8988T (cell line): ENCODE measurements around the gene SENP3.
A peak's percentile ranks its signal among the peaks of the same experiment; 100 is the strongest.

Experiments
- DNase-seq: peaks from one replicate; pipeline ENCODE4 v3.0.0; 2011

SENP3 gene

DNA sequence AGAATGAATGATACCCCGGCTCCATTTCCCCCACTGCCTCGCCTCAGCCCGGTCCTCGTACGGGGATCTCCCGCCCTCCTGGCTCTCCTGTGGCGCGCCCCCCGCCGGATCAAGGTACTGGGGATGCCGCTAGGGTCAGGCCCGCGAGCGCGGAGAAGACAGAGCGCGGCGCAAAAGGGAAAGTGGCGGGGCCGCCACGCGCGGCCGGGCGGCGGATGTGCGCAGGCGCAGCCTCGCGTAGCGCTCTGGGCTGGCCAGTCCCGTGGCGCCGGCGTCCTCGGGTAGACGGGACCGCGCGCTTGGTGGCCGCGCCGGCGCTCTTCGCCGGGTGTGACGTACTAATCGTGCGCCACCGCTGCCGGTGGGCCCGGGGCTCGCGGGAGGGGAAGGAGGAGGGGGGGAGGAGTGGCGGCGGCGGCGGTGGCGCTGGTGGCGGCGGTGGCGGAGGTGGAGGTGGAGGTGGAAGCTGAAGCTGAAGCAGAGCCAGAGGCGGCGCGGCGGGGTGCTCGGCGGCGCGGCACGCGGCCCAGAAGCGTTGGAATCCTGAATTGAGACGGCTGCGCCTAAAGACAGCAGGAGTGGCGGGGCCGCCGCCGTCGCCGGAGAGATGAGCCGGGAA lies at the start of gene SENP3:
SENP3 (plus strand) TSS at position 331 of the 619 bp plus-strand sequence. CDS start 1,158 bp downstream, outside the sequence.
- DNase-seq: peak; percentile 95

DNA sequence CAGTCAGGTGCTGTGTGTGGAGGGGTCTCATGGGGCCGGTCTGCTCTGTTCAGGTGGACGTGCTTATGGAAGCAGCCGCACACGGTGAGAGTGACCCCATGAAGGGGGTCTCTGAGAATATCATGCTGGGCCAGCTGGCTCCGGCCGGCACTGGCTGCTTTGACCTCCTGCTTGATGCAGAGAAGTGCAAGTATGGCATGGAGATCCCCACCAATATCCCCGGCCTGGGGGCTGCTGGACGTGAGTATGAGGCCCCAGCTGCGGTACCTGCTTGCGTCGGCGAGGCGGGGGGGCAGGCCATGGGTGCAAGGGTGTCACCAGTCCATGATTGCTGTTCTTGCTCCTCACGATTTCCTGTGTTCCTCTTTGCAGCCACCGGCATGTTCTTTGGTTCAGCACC lies 49.6 kb upstream of the SENP3 start:
- no peak for DNase-seq

DNA sequence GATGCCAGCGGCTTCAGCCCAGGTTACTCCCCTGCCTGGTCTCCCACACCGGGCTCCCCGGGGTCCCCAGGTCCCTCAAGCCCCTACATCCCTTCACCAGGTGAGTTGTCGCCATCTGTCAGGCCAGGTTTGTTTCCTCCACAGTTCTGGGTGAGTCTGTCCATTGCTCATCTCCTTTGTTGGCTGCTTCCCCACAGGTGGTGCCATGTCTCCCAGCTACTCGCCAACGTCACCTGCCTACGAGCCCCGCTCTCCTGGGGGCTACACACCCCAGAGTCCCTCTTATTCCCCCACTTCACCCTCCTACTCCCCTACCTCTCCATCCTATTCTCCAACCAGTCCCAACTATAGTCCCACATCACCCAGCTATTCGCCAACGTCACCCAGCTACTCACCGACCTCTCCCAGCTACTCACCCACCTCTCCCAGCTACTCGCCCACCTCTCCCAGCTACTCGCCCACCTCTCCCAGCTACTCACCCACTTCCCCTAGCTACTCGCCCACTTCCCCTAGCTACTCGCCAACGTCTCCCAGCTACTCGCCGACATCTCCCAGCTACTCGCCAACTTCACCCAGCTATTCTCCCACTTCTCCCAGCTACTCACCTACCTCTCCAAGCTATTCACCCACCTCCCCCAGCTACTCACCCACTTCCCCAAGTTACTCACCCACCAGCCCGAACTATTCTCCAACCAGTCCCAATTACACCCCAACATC lies 48.7 kb upstream of the SENP3 start:
- DNase-seq: no peak

DNA sequence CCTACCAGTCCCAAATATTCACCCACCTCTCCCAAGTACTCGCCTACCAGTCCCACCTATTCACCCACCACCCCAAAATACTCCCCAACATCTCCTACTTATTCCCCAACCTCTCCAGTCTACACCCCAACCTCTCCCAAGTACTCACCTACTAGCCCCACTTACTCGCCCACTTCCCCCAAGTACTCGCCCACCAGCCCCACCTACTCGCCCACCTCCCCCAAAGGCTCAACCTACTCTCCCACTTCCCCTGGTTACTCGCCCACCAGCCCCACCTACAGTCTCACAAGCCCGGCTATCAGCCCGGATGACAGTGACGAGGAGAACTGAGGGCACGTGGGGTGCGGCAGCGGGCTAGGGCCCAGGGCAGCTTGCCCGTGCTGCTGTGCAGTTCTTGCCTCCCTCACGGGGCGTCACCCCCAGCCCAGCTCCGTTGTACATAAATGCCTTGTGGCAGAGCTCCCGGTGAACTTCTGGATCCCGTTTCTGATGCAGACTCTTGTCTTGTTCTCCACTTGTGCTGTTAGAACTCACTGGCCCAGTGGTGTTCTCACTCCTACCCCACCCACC lies 47.8 kb upstream of the SENP3 start:
- no peak for DNase-seq

DNA sequence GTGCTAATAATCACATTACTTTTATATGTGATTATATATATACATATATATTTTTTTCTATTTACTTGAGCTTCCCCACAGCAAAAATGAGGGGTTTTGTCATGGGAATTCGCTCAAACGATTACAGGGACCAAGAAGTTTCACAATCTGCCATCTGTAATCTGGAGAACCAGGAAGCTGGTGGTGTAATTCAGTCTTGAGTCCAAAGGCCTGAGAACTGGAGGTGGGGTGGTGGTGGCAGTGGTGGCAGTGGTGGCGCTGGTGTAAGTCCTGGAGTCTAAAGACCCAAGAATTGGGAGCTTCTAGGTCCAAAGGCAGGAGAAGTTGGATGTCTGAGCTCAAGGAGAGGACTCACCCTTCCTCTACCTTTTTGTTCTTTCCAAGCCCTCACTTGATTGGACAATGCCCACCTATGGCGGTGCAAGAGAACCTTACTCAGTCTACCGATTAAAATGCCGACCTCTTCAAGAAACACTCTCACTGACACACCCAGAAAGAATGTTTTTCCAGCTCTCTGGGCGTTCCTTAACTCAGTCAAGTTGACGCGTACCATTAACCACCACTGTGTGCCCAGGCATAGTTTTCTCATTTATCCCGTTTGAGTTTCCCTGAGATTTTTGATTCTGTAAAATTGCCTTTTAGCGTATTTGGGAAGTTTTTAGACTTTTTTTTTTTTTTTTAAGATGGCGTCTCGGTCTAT lies 45.7 kb upstream of the SENP3 start:
- no peak for DNase-seq

DNA sequence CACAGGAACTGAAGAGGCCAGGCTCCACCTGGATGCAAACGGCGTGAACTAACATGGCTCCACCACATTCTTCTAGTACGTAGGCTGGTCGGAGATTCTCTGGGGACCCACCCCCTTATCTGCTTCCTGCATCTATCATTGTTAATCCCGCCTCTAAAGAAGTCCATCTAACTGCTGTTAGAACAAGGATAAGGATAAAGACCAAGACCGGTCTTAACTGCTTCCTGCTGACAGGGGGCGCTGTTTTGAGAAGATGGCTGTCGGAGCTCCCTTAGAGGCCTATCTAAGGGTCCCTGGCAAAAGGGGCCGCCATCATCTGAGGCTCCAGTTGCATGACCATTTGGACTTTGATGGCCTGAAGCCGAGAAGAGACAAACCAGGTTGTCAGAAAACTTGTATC lies 38.7 kb upstream of the SENP3 start:
- no peak for DNase-seq

DNA sequence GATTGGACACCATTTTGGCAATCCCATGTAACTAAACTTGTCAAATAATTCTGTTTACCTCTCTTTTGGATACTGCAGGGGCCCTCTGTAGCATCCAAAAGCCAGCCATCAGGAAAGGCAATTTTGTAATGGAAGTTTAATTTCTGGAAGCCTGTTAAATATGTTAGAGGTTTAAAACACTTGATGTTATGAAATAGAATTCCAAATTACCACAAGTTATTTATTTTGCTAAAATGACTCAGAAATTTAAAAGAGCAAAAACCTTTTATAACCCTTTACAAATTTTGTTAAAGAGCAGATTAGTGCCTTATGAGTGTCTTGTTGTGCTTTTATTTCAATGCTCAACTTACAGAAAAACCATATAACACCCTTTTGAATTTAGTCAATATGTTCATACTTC lies 32.9 kb upstream of the SENP3 start:
- DNase-seq: no peak

DNA sequence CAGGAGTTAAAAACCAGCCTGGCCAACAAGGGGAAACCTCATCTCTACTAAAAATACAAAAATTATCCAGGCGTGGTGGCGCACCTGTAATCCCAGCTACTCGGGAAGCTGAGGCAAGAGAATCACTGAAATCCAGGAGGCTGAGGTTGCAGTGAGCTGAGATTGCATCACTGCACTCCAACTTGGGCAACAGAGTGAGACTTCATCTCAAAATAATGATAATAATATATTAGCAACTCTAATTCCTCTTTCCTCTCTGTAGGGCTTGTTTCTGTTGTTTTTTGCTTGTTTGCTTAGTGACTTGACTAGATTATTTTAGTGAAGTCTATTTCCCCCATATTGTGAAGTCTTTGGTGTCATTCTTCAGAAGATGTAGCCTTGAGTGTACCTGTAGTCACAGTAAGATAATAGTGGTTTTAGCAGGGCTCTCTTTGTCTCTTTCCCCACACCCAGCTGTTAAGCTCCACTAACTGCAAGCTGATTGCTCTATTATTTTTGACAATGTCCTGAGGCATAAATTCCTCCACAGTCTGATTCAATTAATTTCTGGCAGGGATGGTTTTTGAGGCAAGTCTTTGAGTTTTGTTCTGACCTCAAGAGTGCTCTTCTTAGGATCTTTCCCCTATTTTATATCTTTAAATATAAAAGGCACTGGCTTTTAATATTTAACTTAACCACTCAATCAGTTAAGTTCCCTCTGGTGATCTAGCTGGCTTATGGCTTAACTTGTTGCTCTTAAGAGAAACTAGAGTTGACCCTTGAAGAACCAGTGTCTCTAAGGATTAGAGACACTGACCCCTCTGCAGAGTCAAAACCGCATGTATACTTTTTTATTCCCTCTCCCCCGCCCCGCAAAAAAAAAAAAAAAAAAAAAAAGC lies 31.5 kb upstream of the SENP3 start:
- no peak for DNase-seq

DNA sequence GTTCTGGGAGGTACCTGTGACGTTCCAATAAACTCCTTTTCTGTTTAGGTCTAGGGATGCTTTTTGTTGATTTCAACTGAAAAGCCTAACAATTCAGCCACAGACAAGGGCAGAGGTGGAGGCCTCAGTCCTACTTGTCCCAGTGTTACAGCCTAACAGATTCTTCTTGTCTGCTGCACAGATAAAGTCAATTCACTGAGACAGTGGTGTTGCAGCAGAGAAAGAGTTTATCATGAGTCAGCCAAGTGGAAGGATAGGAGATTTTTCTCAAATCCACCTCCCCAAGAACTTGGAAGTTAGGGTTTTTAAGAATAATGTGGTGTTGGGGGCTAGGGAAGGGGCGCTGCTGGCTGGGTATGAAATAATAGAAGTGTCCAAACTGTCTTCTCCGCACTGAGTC lies 23.7 kb upstream of the SENP3 start:
- DNase-seq: no peak

DNA sequence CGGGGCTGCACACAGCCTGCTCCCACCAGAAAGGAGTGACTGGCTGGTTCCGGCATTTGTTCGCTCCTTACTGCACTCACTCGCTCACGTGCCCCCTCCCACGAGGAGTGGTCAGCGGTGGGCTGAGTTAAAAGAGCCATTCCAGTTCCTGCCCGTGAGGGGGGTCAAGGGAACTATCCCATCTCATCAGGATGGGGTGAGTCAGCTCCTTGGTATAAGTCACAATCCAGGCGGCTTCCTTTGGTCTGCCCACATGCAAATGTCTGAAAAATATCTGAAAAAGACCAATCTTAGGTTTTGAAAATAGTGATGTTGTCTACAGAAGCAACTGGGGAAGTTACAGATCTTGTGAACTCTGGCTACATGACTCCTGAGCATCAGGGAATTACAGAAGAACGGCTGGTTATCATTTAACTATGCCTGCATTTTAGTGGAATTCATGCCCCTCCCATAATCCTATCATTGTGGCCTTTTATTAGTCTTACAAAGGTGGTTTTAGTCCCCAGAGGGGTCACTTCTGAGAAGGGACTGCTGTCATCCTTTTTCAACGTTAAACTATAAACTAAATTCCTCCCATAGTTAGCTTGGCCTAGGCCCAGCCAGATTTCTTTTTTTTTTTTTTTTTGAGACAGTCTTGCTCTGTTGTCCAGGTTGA lies 22.7 kb upstream of the SENP3 start:
- no peak for DNase-seq

DNA sequence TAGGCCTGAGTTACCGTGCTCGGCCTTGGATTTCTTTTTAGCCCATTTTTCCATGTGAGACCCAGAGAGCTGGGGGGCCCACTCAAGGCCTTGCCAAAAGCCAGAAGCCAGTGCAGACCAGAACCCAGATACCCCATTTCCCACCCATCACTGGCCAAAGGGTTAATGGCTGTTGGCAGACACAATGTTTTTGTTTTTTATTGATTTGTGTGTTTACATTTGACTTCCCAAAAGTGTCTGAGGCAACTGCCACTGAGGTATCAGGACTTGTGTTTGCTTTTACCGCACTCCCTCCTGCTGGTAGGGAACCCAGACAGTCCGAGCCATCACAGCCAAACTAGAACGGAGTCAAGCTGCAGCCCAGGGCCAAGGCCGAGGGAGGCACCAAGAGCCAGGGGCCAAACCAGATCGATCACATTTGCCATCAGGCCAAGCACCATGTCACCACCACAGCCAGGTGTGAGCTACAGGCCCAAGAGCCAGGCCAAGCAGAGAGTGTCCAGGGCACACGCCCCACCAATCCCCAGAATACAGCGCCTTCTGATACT lies 20.6 kb upstream of the SENP3 start:
- DNase-seq: no peak

DNA sequence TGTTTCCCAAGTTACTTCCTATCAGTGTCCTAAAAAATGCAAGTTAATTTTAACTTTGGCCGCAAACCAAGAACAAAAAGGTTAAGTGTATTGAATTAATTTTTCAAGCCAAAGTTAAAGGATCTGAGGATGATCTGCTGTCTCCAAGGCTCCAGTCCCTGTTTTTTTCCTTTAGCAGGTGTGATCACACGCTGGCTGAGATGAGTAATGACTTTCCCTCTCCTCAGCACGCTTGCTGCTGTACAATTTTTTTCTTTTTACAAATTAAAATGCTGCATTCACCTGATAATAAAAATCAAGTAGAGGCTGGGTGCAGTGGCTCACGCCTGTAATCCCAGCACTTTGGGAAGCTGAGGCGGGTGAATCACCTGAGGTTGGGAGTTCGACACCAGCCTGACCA lies 16.8 kb upstream of the SENP3 start:
- no peak for DNase-seq

DNA sequence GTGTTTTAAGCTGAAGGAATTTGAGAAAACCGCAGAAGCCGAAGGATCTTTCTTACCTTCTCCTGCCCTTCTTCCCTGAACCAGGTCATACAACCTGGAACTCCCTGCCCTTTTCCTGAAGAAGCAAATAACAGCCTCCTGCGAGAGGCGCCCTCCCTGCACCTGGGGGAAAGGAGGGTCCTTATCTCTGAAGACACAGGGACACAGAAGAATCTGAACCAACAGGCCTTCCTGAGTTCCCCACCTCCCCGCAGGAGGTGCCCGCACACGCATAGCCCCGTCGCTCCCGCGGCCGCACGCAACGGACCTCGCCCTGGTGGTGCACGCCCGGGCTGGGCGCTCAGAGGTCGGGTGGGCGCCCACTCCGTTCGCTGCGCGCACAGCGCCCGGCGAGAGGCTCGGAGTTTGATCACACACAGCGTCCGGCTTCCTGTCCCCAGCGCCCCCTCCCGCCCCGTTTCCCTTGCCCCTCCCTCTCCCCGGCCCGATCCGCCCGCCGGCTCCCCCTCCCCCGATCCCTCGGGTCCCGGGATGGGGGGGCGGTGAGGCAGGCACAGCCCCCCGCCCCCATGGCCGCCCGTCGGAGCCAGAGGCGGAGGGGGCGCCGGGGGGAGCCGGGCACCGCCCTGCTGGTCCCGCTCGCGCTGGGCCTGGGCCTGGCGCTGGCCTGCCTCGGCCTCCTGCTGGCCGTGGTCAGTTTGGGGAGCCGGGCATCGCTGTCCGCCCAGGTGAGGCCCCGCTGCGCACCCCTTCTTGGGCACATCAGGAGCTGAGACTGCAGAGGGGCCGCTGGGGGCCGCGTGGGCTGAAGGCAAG lies 12.9 kb upstream of the SENP3 start, which contains the start of gene TNFSF12:
TNFSF12 (plus strand) TSS at position 474 of the 816 bp plus-strand sequence; CDS start at position 570, 96 bp downstream.
- no peak for DNase-seq

DNA sequence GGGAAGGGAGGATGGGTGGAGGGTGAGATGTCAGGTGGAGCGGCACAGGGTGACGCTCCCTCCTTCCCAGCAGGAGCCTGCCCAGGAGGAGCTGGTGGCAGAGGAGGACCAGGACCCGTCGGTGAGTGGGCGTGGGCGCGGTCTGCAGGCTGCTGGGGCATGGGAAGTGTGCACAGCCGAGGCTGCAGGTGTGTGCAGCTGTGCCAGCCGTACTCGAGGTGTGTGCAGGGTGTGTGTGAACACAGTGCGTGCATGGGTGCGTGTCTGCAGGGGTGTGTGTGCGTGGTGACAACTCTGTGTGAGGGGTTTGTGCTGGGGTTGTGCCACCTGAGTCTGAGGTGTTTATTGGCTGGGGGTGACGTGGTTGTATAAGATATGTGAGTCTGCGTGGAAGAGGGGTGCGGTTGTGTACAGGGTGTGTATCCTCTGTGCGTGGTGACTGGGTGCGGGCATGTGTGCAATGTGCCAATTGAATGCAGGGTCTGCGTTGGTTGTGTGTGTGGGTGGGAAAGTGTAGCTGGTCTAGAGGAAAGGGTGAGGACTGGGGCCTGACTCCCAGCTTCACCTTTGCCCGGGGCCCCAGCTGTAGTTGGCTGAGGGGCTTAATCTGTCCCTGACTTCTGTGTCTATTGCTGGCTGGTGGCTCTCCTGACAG lies 12.2 kb upstream of the SENP3 start:
- DNase-seq: no peak

DNA sequence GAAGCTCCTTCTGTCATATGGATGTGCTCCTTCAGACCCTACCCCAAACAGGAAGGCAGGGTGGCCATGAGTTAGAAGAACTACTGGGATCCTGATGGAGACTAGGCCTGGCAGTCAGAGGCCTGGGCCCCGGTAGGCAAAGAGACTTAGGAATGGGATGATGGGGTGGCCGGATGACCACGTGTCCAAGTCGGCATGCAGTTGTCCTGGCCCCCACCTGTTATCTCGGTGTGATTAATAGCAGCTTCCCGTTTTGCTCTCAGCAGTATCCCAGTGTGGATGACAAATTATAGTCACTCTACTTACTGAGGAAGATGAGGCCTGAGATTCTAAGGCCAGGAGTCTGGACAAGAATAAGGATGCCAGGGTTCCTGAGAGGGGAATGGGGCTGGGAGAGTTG lies 11.4 kb upstream of the SENP3 start:
- no peak for DNase-seq

DNA sequence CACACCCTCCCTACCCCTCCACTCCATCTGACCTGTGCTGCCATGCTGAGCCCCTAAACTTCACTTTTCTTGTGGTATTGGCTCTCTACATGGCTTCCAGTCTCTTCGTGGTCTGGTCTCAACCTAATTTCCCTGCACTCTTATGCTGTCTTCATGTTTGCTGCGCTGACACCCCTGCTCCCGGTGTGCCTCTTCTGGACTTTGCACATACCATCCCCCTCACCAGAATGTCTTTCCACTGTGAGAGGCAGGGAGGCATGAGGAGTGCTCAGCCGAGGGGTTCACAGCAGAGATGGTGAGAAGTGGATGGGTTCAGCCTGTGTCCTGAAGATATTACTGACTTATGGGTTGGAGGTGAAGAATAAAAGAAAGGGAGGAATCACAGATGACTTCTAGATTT lies 10.3 kb upstream of the SENP3 start:
- no peak for DNase-seq

DNA sequence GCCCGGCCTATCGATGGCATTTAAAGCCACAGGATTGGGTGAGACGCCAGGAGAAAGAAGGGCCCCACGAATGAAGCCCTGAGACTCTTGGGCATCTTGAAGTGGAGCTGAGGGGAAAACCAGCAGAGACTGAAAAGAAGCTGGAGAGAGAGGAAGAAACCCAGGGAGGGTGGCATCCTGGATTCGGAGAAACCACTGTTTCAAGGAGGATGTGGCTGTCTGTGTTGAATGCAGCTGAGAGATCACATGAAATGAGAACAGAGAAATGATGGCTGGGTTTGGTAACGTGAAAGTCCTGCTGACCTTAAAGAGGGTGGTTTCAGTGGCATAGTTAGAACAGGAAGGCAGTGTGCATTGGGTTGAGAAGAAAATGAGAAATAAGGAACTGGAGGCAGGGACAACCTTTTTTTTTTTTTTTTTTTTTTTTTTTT lies 9.1 kb upstream of the SENP3 start:
- no peak for DNase-seq

DNA sequence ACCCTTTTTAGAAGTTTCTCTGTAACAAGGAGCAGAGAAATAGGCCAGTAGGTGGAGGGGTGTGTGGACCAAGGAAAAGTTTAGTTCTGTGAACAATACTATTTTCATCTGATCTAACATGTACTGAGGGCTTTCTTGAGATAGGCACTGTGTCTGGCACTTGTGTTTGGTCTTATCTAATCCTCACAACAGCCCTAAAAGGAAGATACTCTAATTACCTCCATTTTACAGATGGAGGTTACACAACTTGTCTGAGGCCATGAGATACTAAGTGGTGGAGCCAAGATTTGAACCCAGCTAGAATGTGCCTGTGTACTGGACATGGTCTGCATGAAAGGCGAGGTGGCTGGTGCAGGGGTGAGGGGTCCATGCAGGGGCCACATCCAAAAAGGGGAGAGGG lies 8.4 kb upstream of the SENP3 start:
- DNase-seq: no peak

DNA sequence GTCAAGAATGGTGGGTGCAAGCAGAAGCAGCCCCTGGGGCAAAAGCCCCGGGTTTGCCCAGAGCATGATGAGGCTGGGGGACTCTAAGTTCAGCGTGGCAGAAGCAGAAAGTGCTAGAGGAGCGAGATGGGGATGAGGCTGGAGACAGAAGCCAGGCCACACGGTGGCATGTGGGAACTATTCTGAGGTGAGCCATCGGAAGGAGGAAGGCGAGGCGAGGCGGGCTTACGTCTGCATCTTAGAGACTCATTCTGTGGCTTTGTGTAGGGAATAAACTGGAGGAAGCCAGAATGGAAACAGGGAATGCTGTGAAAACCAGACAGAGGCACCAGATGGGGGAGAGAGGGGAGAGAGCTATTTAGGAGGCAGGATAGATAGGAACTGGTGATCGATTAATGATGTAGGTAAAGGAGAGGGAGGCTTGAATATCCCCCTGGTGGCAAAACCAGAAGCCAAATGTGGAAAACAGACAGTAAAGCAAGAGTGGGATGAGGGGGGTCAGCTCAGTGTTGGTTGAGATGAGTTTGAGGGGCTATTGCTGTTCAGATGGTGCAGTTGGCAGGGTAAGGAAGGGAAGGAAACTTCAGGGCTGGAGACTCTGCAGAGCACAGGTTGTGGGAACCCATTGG lies 6.3 kb upstream of the SENP3 start:
- DNase-seq: no peak

DNA sequence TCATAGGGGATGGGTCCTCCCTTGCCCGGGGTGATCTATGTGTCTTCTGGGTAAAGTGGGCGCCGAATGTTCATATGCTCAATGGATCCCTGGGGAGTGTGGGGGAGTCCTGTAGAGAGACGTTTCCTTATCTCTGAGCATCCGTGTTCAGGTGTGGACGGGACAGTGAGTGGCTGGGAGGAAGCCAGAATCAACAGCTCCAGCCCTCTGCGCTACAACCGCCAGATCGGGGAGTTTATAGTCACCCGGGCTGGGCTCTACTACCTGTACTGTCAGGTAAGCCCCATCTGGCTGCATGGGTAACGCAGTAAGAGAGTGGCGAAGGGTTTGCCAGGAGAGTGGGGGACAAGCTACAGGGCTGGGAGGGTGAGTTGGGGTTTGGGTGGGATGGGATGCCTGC lies 5.1 kb upstream of the SENP3 start:
- no peak for DNase-seq
